PC-3 (cell line): Measurements from ENCODE around the gene IL1R1. TPM values are rescaled to one million over a fixed set of nuclear protein-coding genes. Genes with fewer than 3 reads are reported as not detected.

ENCODE experiments used
- ATAC-seq: fragments of 200-7000 bp; cut with Tn5 transposase; 2 replicates; pipeline ENCODE4 v1.9.1; 2020; ENCODE audit warnings: mild to moderate bottlenecking, moderate library complexity
- BruUV-seq: library from RNA; stranded (reverse); fragments of 400-500 nt; replicated peaks from 2 replicates; lab custom pipeline; 2021; lab: Mats Ljungman, UMichigan
- CTCF ChIA-PET: fragments of 300-600 bp; sonication (Branson Sonifier 250); formaldehyde crosslinking; loops from one replicate; lab custom pipeline; 2022; ENCODE audit warnings: antibody characterized with exemption; lab: Charles Lee
- POLR2A ChIA-PET: fragments of 300-600 bp; sonication (Branson Sonifier 250); formaldehyde crosslinking; loops from one replicate; lab custom pipeline; 2022; ENCODE audit warnings: antibody characterized with exemption; ENCODE audit not compliant: unreplicated experiment; lab: Charles Lee
- DNase-seq: peaks from one replicate; pipeline ENCODE4 v3.0.0-alpha.2; 2015
- H2AFZ ChIP-seq: fragments of 300-600 bp; sonication (generic); 2 replicates; pipeline ENCODE4 v1.6.0; 2016; ENCODE audit warnings: antibody characterized with exemption, low read length
- H3F3A ChIP-seq: fragments of 300-600 bp; sonication (generic); one replicate; pipeline ENCODE4 v1.6.0; 2017; ENCODE audit warnings: antibody characterized with exemption, low read length, control low read depth, mild to moderate bottlenecking; ENCODE audit not compliant: unreplicated experiment
- H3K27ac ChIP-seq: fragments of 300-600 bp; sonication (generic); 2 replicates; pipeline ENCODE4 v1.5.1; 2016; ENCODE audit warnings: mild to moderate bottlenecking, low read length
- H3K27me3 ChIP-seq: fragments of 300-600 bp; sonication (generic); 2 replicates; pipeline ENCODE4 v1.6.1; 2016; ENCODE audit warnings: low read length, mixed read lengths
- H3K36me3 ChIP-seq: fragments of 300-600 bp; sonication (generic); 2 replicates; pipeline ENCODE4 v1.6.1; 2016; ENCODE audit warnings: low read depth, mixed run types, low read length, mixed read lengths
- H3K4me1 ChIP-seq: fragments of 300-600 bp; sonication (generic); 2 replicates; pipeline ENCODE4 v1.5.1; 2016; ENCODE audit warnings: low read length; ENCODE audit not compliant: insufficient read depth
- H3K4me2 ChIP-seq: fragments of 300-600 bp; sonication (generic); 2 replicates; pipeline ENCODE4 v1.6.0; 2016; ENCODE audit warnings: low read length
- H3K4me3 ChIP-seq: fragments of 300-600 bp; sonication (generic); 2 replicates; pipeline ENCODE4 v1.5.1; 2016; ENCODE audit warnings: mild to moderate bottlenecking, low read length, mixed read lengths
- H3K79me2 ChIP-seq: fragments of 300-600 bp; sonication (generic); 2 replicates; pipeline ENCODE4 v1.6.1; 2017; ENCODE audit warnings: low read length, mixed read lengths
- H3K9ac ChIP-seq: fragments of 300-600 bp; sonication (generic); 2 replicates; pipeline ENCODE4 v1.6.0; 2016; ENCODE audit warnings: mild to moderate bottlenecking, low read length
- H3K9me2 ChIP-seq: fragments of 300-600 bp; sonication (generic); replicated peaks from 2 replicates; pipeline ENCODE4 v1.6.1; 2016; ENCODE audit warnings: mixed run types, low read length, mixed read lengths
- H3K9me3 ChIP-seq: fragments of 300-600 bp; sonication (generic); 2 replicates; pipeline ENCODE4 v1.6.1; 2016; ENCODE audit warnings: low read length, mixed read lengths
- H4K20me1 ChIP-seq: fragments of 300-600 bp; sonication (generic); 2 replicates; pipeline ENCODE4 v1.6.1; 2016; ENCODE audit warnings: low read length, mixed read lengths
- CTCF ChIP-seq: fragments of 300-600 bp; sonication (generic); conservative IDR thresholded peaks from 2 replicates; pipeline ENCODE4 v1.5.1; 2017; ENCODE audit warnings: antibody characterized with exemption, low read depth, mild to moderate bottlenecking, low read length
- EZH2 ChIP-seq: fragments of 300-600 bp; sonication (generic); IDR thresholded peaks from one replicate; pipeline ENCODE4 v1.6.1; 2017; ENCODE audit warnings: antibody characterized with exemption, mild to moderate bottlenecking, low read length; ENCODE audit not compliant: unreplicated experiment
- EZH2phosphoT487 ChIP-seq: fragments of 300-600 bp; sonication (generic); IDR thresholded peaks from 2 replicates; pipeline ENCODE4 v1.6.1; 2018; ENCODE audit warnings: mild to moderate bottlenecking, antibody characterized with exemption, low read length, borderline replicate concordance
- intact Hi-C: fragments of 100-400 bp; cut with micrococcal nuclease; formaldehyde crosslinking; loops from 2 replicates; pipeline ENCODE4 v1.9.0; 2023
- total RNA-seq: library from RNA; depleted of rRNA; stranded (reverse); fragments of >200 nt; gene quantifications from 2 replicates; pipeline ENCODE4 v1.2.3, GENCODE V29; 2014

The IL1R1 gene
- total RNA-seq, 1 experiment from 2014 or later = 0.69 TPM

- intact Hi-C loops = no loop called here
- Histone ChIP-seq H3K9ac (no peak overlapping the region), H3K4me3 (no peak overlapping the region), H2AFZ (no peak overlapping the region), H3K27me3 (no peaks in the 10 kb centered on the region), H3K79me2 (no peaks in the 10 kb centered on the region), H3K4me1 (no peaks in the 10 kb centered on the region), H3K36me3 (no peaks in the 10 kb centered on the region), H3K9me3 (no peaks in the 10 kb centered on the region), H3K27ac (no peak overlapping the region), H3F3A (no peaks in the 10 kb centered on the region), H3K9me2 (no peaks in the 10 kb centered on the region), H4K20me1 (no peaks in the 10 kb centered on the region), H3K4me2 (no peak overlapping the region)
- DNase-seq (no peak), ATAC-seq (no peak)
- POLR2A ChIA-PET = no interaction called here
- CTCF ChIA-PET = no interaction called here
- BruUV-seq = no TSS peak
- TF ChIP-seq EZH2phosphoT487 = no peak
- TF ChIP-seq EZH2 = no peak
- no peak for TF ChIP-seq CTCF
These were observed 31.8 kb upstream of the IL1R1 start for GRCh38 chr2:102110596-102111334.

GRCh38 chr2:102111823-102112222 is 30.7 kb upstream of the IL1R1 start:
- Histone ChIP-seq H4K20me1 (no peaks in the 10 kb centered on the region), H3K4me3 (no peak overlapping the region), H3K9me2 (no peaks in the 10 kb centered on the region), H3K27me3 (no peaks in the 10 kb centered on the region), H3K9me3 (no peaks in the 10 kb centered on the region), H3F3A (no peaks in the 10 kb centered on the region), H3K27ac (no peak overlapping the region), H3K9ac (no peak overlapping the region), H2AFZ (no peak overlapping the region), H3K4me1 (no peaks in the 10 kb centered on the region), H3K36me3 (no peaks in the 10 kb centered on the region), H3K4me2 (no peak overlapping the region), H3K79me2 (no peaks in the 10 kb centered on the region)
- intact Hi-C loops = no loop called here
- POLR2A ChIA-PET = no interaction called here
- DNase-seq (no peak), ATAC-seq (no peak)
- TF ChIP-seq CTCF = no peak
- TF ChIP-seq EZH2 = no peak
- TF ChIP-seq EZH2phosphoT487 = no peak
- BruUV-seq = no TSS peak
- CTCF ChIA-PET = no interaction called here

DNA sequence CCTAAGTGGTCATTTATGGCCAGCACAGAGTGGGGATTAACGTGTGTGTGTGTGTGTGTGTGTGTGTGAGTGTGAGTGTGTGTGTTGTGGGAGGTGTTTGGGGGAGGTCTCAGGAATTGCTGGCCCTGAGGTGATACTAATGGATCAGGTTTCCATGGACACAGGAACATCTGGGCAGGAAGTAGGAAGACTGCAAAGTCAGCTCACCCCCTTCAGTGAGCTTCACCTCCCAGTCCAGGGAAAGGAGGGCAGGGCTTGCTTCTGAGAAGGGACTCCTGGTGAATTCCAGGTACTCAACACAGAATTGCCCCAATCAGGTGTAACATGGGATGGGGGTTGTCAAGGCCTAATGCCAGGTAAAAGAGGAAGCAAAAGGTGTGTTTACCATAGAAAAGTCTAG is 30.3 kb upstream of the IL1R1 start:
- H3K9me3 ChIP-seq = no peaks in the 10 kb centered on the region
- ATAC-seq (no peak), DNase-seq (no peak)
- H2AFZ ChIP-seq = no peak overlapping the region
- TF ChIP-seq EZH2 (no peak), CTCF (no peak), EZH2phosphoT487 (no peak)
- no peaks in the 10 kb centered on the region for H3K36me3 ChIP-seq
- H3K79me2 ChIP-seq = no peaks in the 10 kb centered on the region
- no peaks in the 10 kb centered on the region for H3K9me2 ChIP-seq
- H3F3A ChIP-seq = no peaks in the 10 kb centered on the region
- intact Hi-C loops = no loop called here
- POLR2A ChIA-PET = interaction anchor here (0.6 kb wide), 1 partner anchor 24 kb away, joined by 5 read pairs; no protein-coding TSS in a partner anchor
- H3K4me1 ChIP-seq = no peaks in the 10 kb centered on the region
- H3K4me3 ChIP-seq = no peak overlapping the region
- no peak overlapping the region for H3K27ac ChIP-seq
- H4K20me1 ChIP-seq = no peaks in the 10 kb centered on the region
- H3K9ac ChIP-seq = no peak overlapping the region
- no peak overlapping the region for H3K4me2 ChIP-seq
- CTCF ChIA-PET = no interaction called here
- BruUV-seq = no TSS peak
- no peaks in the 10 kb centered on the region for H3K27me3 ChIP-seq
